ENCODE results near the gene IMMP2L. TPM values are rescaled to one million over a fixed set of nuclear protein-coding genes. Genes with fewer than 3 reads are reported as not detected.
A peak's percentile ranks its signal among the peaks of the same experiment; 100 is the strongest.

IMMP2L gene
- total and polyA plus RNA-seq, 4 donors: 7.3 to 21.1 (median 12.4) TPM

GRCh38 chr7:110929480-110930249, 632.6 kb downstream of the IMMP2L start (continued):
- TF ChIP-seq FOXA2 (IDR thresholded peaks at IDR 0.05): no peak

DNA sequence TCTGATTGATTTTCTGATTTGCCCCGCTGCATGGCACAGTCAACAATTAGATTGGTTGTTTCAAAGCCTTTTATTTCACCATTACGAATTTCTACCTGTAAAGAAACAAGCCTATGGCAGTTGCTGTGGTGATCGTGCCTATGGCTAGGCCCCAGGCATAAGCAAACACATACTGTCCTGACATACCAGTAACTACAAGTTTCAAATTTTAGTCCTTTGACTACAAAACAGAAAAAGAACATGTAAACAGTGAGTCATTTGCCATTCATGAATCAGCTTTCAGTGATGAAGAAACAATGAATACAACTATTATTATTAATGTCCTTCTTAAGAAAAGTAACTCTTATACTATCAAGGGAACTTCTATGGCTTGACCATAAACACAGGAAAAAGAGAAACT, 639.4 kb downstream of the IMMP2L start:
- no peak for DNase-seq (ENCODE audit: low spot score)
- no peak for TF ChIP-seq NR2F2 (IDR thresholded peaks at IDR 0.05)
- TF ChIP-seq RXRA (IDR thresholded peaks at IDR 0.05): no peak
- TF ChIP-seq YY1 (IDR thresholded peaks at IDR 0.05): no peak
- no peak for TF ChIP-seq JUND (IDR thresholded peaks at IDR 0.05)
- TF ChIP-seq, protein P1, sequence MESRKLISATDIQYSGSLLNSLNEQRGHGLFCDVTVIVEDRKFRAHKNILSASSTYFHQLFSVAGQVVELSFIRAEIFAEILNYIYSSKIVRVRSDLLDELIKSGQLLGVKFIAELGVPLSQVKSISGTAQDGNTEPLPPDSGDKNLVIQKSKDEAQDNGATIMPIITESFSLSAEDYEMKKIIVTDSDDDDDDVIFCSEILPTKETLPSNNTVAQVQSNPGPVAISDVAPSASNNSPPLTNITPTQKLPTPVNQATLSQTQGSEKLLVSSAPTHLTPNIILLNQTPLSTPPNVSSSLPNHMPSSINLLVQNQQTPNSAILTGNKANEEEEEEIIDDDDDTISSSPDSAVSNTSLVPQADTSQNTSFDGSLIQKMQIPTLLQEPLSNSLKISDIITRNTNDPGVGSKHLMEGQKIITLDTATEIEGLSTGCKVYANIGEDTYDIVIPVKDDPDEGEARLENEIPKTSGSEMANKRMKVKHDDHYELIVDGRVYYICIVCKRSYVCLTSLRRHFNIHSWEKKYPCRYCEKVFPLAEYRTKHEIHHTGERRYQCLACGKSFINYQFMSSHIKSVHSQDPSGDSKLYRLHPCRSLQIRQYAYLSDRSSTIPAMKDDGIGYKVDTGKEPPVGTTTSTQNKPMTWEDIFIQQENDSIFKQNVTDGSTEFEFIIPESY (IDR thresholded peaks at IDR 0.05): no peak
- TF ChIP-seq HNF4A (conservative IDR thresholded peaks at IDR 0.05): no peak
- TF ChIP-seq, protein P2, sequence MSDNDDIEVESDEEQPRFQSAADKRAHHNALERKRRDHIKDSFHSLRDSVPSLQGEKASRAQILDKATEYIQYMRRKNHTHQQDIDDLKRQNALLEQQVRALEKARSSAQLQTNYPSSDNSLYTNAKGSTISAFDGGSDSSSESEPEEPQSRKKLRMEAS (IDR thresholded peaks at IDR 0.05): no peak
- TF ChIP-seq ATF3 (IDR thresholded peaks at IDR 0.05): no peak
- TF ChIP-seq GABPA (IDR thresholded peaks at IDR 0.05 in 1 of 2, conservative IDR thresholded peaks at IDR 0.05 in 1 of 2): no peak
- TF ChIP-seq EGR1 (IDR thresholded peaks at IDR 0.05; ENCODE audit: low read depth in 2 of 2): no peak
- TF ChIP-seq CTCF (IDR thresholded peaks at IDR 0.05; ENCODE audit: low read depth, low read length, missing input control): no peak
- no peak for TF ChIP-seq TAF1 (conservative IDR thresholded peaks at IDR 0.05)
- TF ChIP-seq FOXA2 (IDR thresholded peaks at IDR 0.05): no peak
- no peak for TF ChIP-seq SP1 (IDR thresholded peaks at IDR 0.05)
- H3K4me3 ChIP-seq (ENCODE audit: low read depth in 1 of 3, low read length in 3 of 3): no peak overlapping the region
- WGBS: 90% methylated on average over 3 of the region's 3 CpGs
- H3K9me3 ChIP-seq (ENCODE audit: control insufficient read depth in 4 of 4, low read length in 3 of 4): no peaks in the 10 kb centered on the region
- H3K27me3 ChIP-seq (ENCODE audit: control insufficient read depth in 4 of 4, insufficient read depth in 4 of 4, low read length in 3 of 4): no peaks in the 10 kb centered on the region
- no peak overlapping the region for H3K9ac ChIP-seq (ENCODE audit: low read depth in 1 of 2, low read length in 2 of 2)
- H3K36me3 ChIP-seq (ENCODE audit: control insufficient read depth in 4 of 4, insufficient read depth in 3 of 4, low read depth in 1 of 4, low read length in 3 of 4): no peaks in the 10 kb centered on the region
- H3K27ac ChIP-seq (ENCODE audit: low read depth in 1 of 2, low read length in 2 of 2): no peak overlapping the region
- H3K4me1 ChIP-seq (ENCODE audit: control insufficient read depth in 4 of 4, insufficient read depth in 4 of 4, low read length in 3 of 4): no peaks in the 10 kb centered on the region

- no peak for DNase-seq (ENCODE audit: low spot score)
- Histone ChIP-seq H3K4me3 (ENCODE audit: low read depth in 1 of 3, low read length in 3 of 3) (no peak overlapping the region), H3K9ac (ENCODE audit: low read depth in 1 of 2, low read length in 2 of 2) (no peak overlapping the region), H3K27ac (ENCODE audit: low read depth in 1 of 2, low read length in 2 of 2) (peak overlapping the region in 1 of 2 donors; percentile 18), H3K36me3 (ENCODE audit: control insufficient read depth in 4 of 4, insufficient read depth in 3 of 4, low read depth in 1 of 4, low read length in 3 of 4) (no peaks in the 10 kb centered on the region), H3K4me1 (ENCODE audit: control insufficient read depth in 4 of 4, insufficient read depth in 4 of 4, low read length in 3 of 4) (no peaks in the 10 kb centered on the region), H3K9me3 (ENCODE audit: control insufficient read depth in 4 of 4, low read length in 3 of 4) (no peaks in the 10 kb centered on the region), H3K27me3 (ENCODE audit: control insufficient read depth in 4 of 4, insufficient read depth in 4 of 4, low read length in 3 of 4) (no peaks in the 10 kb centered on the region)
- no peak for TF ChIP-seq JUND (IDR thresholded peaks at IDR 0.05)
- TF ChIP-seq NR2F2 (IDR thresholded peaks at IDR 0.05): peak; percentile 21
Observed at GRCh38 chr7:110921595-110922151, 640.6 kb downstream of the IMMP2L start.

All from liver (tissue), 9 donors.